ENCODE results near the gene USP4.
"Not testable (repeated sequence)": the region's sequence is repeated elsewhere in the genome, so short reads cannot be mapped to it uniquely, and the experiment has no call there.

The USP4 gene

GRCh38 chr3:49351521-49352011, 11.7 kb upstream of the USP4 start:
- DNase-seq: peak; percentile 88

GRCh38 chr3:49349348-49350114, 9.7 kb upstream of the USP4 start:
- DNase-seq: no peak

GRCh38 chr3:49348361-49348760, 8.5 kb upstream of the USP4 start:
- DNase-seq: not testable (repeated sequence)

- peak; percentile 13 for DNase-seq
These were observed 7.0 kb upstream of the USP4 start for GRCh38 chr3:49346797-49347251.

- no peak for DNase-seq
These were observed 3.3 kb upstream of the USP4 start for GRCh38 chr3:49343163-49343562.

GRCh38 chr3:49341996-49342395, 2.1 kb upstream of the USP4 start:
- no peak for DNase-seq

- DNase-seq: no peak
These were observed 292 bp downstream of the USP4 start for GRCh38 chr3:49339581-49339940.

GRCh38 chr3:49333916-49334633, 5.8 kb downstream of the USP4 start:
- no peak for DNase-seq

GRCh38 chr3:49333091-49333490, 6.8 kb downstream of the USP4 start:
- DNase-seq: no peak

GRCh38 chr3:49329186-49329585, 10.7 kb downstream of the USP4 start:
- DNase-seq: no peak

GRCh38 chr3:49328350-49328749, 11.5 kb downstream of the USP4 start:
- DNase-seq: not testable (repeated sequence)

GRCh38 chr3:49327485-49327884, 12.4 kb downstream of the USP4 start:
- DNase-seq: no peak

- no peak for DNase-seq
These were observed 15.1 kb downstream of the USP4 start for GRCh38 chr3:49324768-49325167.

- DNase-seq: no peak
These were observed 23.0 kb downstream of the USP4 start for GRCh38 chr3:49316696-49317457.

- peak; percentile 60 for DNase-seq
These were observed 25.8 kb downstream of the USP4 start for GRCh38 chr3:49313896-49314688.

- DNase-seq: no peak
These were observed 28.6 kb downstream of the USP4 start for GRCh38 chr3:49311283-49311682.

- DNase-seq: no peak
These were observed 29.2 kb downstream of the USP4 start for GRCh38 chr3:49310677-49311076.

GRCh38 chr3:49305608-49306007, 34.2 kb downstream of the USP4 start:
- DNase-seq: no peak

GRCh38 chr3:49302613-49303012, 37.2 kb downstream of the USP4 start:
- DNase-seq: no peak

- no peak for DNase-seq
These were observed 39.3 kb downstream of the USP4 start for GRCh38 chr3:49300595-49300994.

GRCh38 chr3:49298511-49298910, 41.3 kb downstream of the USP4 start:
- DNase-seq: no peak

GRCh38 chr3:49296781-49297411, 43.0 kb downstream of the USP4 start:
- DNase-seq: no peak

Measured in fibroblast of skin of scalp (primary cell).